Kidney (tissue), 14 donors: Measurements from ENCODE around the gene MEGF11. TPM values are rescaled to one million over a fixed set of nuclear protein-coding genes. Genes with fewer than 3 reads are reported as not detected.

Experiments
- DNase-seq, 5 donors: peaks; one replicate each; pipeline ENCODE4 v3.0.0-alpha.2; 2013 to 2020
- FAIRE-seq: peaks from 2 replicates; lab custom pipeline; 2012; peaks lifted over from hg19 to GRCh38; lab: Jason Lieb, UNC
- H3K27ac ChIP-seq, 2 donors: one replicate each; pipeline ENCODE4 v1.7.0; 2013; ENCODE audit warnings: low read depth in 2 of 2, low read length in 2 of 2, inconsistent platforms in 1 of 2
- H3K27me3 ChIP-seq: one replicate; pipeline ENCODE4 v1.7.1; 2013; ENCODE audit warnings: low read length, inconsistent platforms; ENCODE audit not compliant: control insufficient read depth, insufficient read depth
- H3K36me3 ChIP-seq, 3 donors: one replicate each; pipeline versions ENCODE4 v1.7.0 to v1.7.1; 2013; ENCODE audit warnings: low read length in 3 of 3, control low read depth in 1 of 3, inconsistent platforms in 1 of 3; ENCODE audit not compliant: insufficient read depth in 3 of 3, control insufficient read depth in 2 of 3
- H3K4me1 ChIP-seq, 3 donors: one replicate each; pipeline versions ENCODE4 v1.7.0 to v1.7.1; 2013; ENCODE audit warnings: low read length in 3 of 3, inconsistent platforms in 1 of 3, low read depth in 1 of 3; ENCODE audit not compliant: control insufficient read depth in 2 of 3, insufficient read depth in 2 of 3
- H3K4me3 ChIP-seq, 3 donors: one replicate each; pipeline versions ENCODE4 v1.7.0 to v1.8.1; 2013; ENCODE audit warnings: low read length in 3 of 3, control low read depth in 1 of 3, inconsistent platforms in 1 of 3
- H3K9ac ChIP-seq, 3 donors: one replicate each; pipeline versions ENCODE4 v1.7.0 to v1.7.1; 2013; ENCODE audit warnings: low read length in 3 of 3, control low read depth in 1 of 3, inconsistent platforms in 1 of 3
- H3K9me3 ChIP-seq, 3 donors: one replicate each; pipeline versions ENCODE4 v1.7.0 to v1.7.1; 2013; ENCODE audit warnings: low read length in 3 of 3, control low read depth in 1 of 3, inconsistent platforms in 1 of 3; ENCODE audit not compliant: control insufficient read depth in 2 of 3, insufficient read depth in 1 of 3
- intact Hi-C: fragments of 100-400 bp; cut with DNase I; formaldehyde crosslinking; loops from one replicate; pipeline ENCODE4 v1.11.1; 2022
- polyA plus RNA-seq: library from polyadenylated mRNA; stranded (reverse); fragments of 350-450 nt; fragmentation: Illumina TruSeq; extraction: RNeasy Lipid Tissue Mini Kit (QIAGEN cat#74804); gene quantifications from one replicate; pipeline ENCODE4 v1.2.3, GENCODE V29; 2014; ENCODE audit warnings: low read depth, low replicate concordance; ENCODE audit not compliant: insufficient read depth
- total RNA-seq: library from RNA; stranded (reverse); fragmentation: NEBNext Ultra II Directional; extraction: Animal tissue kit (Norgen Biotek cat#: 25700); gene quantifications from one replicate; pipeline ENCODE4 v1.2.1, GENCODE V29; 2021
- TF ChIP-seq, protein P1 (sequence below): IDR thresholded peaks from 3 replicates; pipeline ENCODE4 v1.5.1; 2012; ENCODE audit warnings: mild to moderate bottlenecking, moderate library complexity, borderline replicate concordance; ENCODE audit not compliant: insufficient read depth; ENCODE audit errors: extremely low read depth
- donor health status: control.
- donor health status: control.
- donor health status: control.
- donor health status: control.
- donor health status: control.
- donor health status: DM: yes; HTN: yes; CAD: no.
- donor health status: Normal renal cell carcinoma (clear cell type).

The MEGF11 gene
- total and polyA plus RNA-seq, 2 donors from 2014 or later = 10.4 to 41.8 TPM

GRCh38 chr15:66241908-66242285 lies 11.7 kb downstream of the MEGF11 start:
- Histone ChIP-seq H3K4me3 (no peak overlapping the region), H3K9me3 (no peaks in the 10 kb centered on the region), H3K9ac (no peak overlapping the region), H3K36me3 (no peaks in the 10 kb centered on the region), H3K27me3 (no peaks in the 10 kb centered on the region), H3K4me1 (no peaks in the 10 kb centered on the region), H3K27ac (no peak overlapping the region)
- DNase-seq (no peak), FAIRE-seq (no peak)
- intact Hi-C loops = no loop called here
- TF ChIP-seq, protein P1, sequence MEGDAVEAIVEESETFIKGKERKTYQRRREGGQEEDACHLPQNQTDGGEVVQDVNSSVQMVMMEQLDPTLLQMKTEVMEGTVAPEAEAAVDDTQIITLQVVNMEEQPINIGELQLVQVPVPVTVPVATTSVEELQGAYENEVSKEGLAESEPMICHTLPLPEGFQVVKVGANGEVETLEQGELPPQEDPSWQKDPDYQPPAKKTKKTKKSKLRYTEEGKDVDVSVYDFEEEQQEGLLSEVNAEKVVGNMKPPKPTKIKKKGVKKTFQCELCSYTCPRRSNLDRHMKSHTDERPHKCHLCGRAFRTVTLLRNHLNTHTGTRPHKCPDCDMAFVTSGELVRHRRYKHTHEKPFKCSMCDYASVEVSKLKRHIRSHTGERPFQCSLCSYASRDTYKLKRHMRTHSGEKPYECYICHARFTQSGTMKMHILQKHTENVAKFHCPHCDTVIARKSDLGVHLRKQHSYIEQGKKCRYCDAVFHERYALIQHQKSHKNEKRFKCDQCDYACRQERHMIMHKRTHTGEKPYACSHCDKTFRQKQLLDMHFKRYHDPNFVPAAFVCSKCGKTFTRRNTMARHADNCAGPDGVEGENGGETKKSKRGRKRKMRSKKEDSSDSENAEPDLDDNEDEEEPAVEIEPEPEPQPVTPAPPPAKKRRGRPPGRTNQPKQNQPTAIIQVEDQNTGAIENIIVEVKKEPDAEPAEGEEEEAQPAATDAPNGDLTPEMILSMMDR = no peak

GRCh38 chr15:66241087-66241907 lies 12.3 kb downstream of the MEGF11 start:
- Histone ChIP-seq H3K27me3 (no peaks in the 10 kb centered on the region), H3K27ac (no peak overlapping the region), H3K36me3 (no peaks in the 10 kb centered on the region), H3K9me3 (no peaks in the 10 kb centered on the region), H3K9ac (no peak overlapping the region), H3K4me1 (no peaks in the 10 kb centered on the region), H3K4me3 (no peak overlapping the region)
- TF ChIP-seq, protein P1 = no peak
- no peak for DNase-seq
- no peak for FAIRE-seq
- intact Hi-C loops = no loop called here

DNA sequence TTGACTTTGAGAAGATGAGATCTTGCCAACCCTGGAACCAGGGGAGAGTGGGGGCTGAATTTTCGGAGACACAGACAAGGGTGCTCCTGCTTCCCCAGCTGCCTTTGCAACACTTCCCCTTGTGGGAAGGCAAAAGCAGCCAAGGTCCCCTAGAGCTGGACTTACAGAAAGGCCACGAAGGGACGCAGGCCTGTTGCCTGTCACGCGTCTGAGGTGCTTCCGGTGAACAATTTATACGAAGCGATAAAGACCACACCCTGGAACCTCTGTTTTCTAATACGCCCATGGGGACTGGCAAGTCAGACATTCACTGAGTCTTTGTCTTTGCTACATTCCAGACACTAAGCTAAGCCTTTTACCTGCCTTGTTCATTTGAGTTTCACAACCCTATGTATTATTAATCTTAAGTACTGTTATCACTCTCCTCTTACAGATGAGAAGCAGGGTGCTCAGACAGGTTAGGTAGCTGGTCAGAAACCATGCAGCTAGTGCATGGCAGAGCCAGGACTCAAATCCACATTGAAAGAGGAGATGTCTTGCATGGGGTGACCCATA lies 13.2 kb downstream of the MEGF11 start:
- DNase-seq = no peak
- H3K4me1 ChIP-seq = no peaks in the 10 kb centered on the region
- no peak overlapping the region for H3K27ac ChIP-seq
- no peak overlapping the region for H3K9ac ChIP-seq
- H3K27me3 ChIP-seq = no peaks in the 10 kb centered on the region
- no peak overlapping the region for H3K4me3 ChIP-seq
- intact Hi-C loops = no loop called here
- TF ChIP-seq, protein P1 = no peak
- no peak for FAIRE-seq
- H3K36me3 ChIP-seq = no peaks in the 10 kb centered on the region
- no peaks in the 10 kb centered on the region for H3K9me3 ChIP-seq
